ENCODE measurements around the gene IFFO2. TPM values are rescaled to one million over a fixed set of nuclear protein-coding genes. Genes with fewer than 3 reads are reported as not detected.

Gene IFFO2
- total RNA-seq, 2 donors from 2014 or later = 24.8 to 27.7 TPM

DNA sequence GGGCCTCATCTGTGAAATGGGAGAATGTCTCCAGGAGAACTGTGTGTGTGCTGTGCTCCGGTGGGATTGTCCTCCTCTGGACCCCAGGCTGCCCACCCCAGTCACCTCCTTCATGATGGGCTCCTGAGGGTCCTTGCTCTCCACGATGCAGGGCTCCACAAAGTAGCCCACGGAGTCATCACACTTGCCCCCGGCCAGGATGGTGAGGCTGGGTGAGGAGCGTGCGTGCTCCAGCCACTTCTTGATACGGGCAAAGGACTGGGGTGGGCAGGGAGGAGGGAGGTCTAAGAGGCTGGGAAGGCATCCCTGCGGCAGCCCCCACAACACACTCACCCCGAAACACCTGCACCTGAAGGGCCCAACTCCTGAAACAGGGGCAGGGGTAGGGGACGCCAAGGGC is 80.3 kb downstream of the IFFO2 start:
- H3K27me3 ChIP-seq (replicated peaks; ENCODE audit: insufficient read depth) = no peaks in the 10 kb centered on the region
- H3K4me3 ChIP-seq = no peak overlapping the region
- DNase-seq (ENCODE audit: low spot score) (no peak), ATAC-seq (ENCODE audit: insufficient number of reproducible peaks, low FRiP score, low read depth) (no peak)
- H3K9me3 ChIP-seq = no peaks in the 10 kb centered on the region
- no peaks in the 10 kb centered on the region for H3K4me1 ChIP-seq (ENCODE audit: control insufficient read depth in 1 of 2, low read depth in 2 of 2)
- TF ChIP-seq, protein P1, sequence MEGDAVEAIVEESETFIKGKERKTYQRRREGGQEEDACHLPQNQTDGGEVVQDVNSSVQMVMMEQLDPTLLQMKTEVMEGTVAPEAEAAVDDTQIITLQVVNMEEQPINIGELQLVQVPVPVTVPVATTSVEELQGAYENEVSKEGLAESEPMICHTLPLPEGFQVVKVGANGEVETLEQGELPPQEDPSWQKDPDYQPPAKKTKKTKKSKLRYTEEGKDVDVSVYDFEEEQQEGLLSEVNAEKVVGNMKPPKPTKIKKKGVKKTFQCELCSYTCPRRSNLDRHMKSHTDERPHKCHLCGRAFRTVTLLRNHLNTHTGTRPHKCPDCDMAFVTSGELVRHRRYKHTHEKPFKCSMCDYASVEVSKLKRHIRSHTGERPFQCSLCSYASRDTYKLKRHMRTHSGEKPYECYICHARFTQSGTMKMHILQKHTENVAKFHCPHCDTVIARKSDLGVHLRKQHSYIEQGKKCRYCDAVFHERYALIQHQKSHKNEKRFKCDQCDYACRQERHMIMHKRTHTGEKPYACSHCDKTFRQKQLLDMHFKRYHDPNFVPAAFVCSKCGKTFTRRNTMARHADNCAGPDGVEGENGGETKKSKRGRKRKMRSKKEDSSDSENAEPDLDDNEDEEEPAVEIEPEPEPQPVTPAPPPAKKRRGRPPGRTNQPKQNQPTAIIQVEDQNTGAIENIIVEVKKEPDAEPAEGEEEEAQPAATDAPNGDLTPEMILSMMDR (IDR thresholded peaks at IDR 0.05) = no peak
- peaks cover 8% of the 10 kb centered on the region for H3K36me3 ChIP-seq
- no peak overlapping the region for H3K27ac ChIP-seq

DNA sequence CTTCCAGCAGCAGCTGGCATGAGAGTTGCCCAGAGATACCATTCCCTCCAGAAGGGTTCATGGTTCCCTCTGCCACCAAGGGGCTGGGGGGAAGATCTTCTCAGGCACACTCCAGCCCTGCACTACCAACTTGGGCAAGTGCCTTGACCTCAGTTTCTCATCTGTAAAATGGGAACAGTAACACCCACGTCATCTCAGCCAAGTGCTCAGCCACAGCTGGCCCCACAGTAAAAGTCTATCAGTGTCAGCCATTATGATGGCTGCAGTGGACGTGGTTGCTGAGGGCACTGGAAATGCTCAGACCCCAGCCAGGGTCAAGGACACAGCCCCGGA is 80.7 kb downstream of the IFFO2 start:
- TF ChIP-seq, protein P1 (IDR thresholded peaks at IDR 0.05) = no peak
- Histone ChIP-seq H3K27me3 (replicated peaks; ENCODE audit: insufficient read depth) (no peaks in the 10 kb centered on the region), H3K36me3 (peaks cover 8% of the 10 kb centered on the region), H3K27ac (no peak overlapping the region), H3K4me1 (ENCODE audit: control insufficient read depth in 1 of 2, low read depth in 2 of 2) (no peaks in the 10 kb centered on the region), H3K9me3 (no peaks in the 10 kb centered on the region), H3K4me3 (no peak overlapping the region)
- DNase-seq (ENCODE audit: low spot score) (no peak), ATAC-seq (ENCODE audit: insufficient number of reproducible peaks, low FRiP score, low read depth) (no peak)

DNA sequence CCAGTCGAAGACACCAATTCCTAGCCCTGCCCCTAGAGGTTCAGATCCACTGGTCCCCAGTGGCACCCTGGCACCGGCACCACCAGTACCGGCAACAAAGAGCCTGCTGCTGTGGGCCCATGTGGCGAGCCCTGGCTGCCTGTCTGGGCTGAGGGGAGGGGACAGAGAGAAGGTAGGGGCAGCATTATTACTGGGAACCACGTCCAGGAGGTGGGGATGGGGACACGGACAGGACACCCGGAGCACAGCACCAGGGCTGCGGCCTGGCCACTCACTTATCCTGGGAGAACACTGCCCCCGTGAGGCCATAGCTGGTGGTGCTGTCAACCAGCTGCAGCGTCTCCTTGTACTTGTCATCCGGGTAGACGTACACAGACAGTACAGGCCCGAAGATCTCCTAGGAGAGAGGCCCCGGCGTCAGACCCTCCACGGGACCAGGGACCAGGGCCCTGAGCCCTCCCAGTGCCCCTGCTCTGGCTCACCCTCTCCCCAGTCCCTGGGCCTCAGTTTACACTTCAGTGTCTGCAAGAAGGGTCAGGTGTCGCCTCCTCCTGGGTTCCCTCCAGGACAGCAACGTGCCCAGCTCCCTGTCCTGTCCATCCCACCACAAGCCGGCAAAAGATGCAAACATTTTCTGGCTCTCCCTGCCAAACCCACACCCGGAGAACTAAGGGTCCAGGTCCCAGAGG is 81.2 kb downstream of the IFFO2 start:
- no peak for ATAC-seq (ENCODE audit: insufficient number of reproducible peaks, low FRiP score, low read depth)
- Histone ChIP-seq H3K36me3 (peaks cover 8% of the 10 kb centered on the region), H3K27ac (no peak overlapping the region), H3K9me3 (no peaks in the 10 kb centered on the region), H3K4me1 (ENCODE audit: control insufficient read depth in 1 of 2, low read depth in 2 of 2) (no peaks in the 10 kb centered on the region), H3K4me3 (no peak overlapping the region), H3K27me3 (replicated peaks; ENCODE audit: insufficient read depth) (no peaks in the 10 kb centered on the region)
- peak; percentile 28 for DNase-seq (ENCODE audit: low spot score)
- TF ChIP-seq, protein P1 (IDR thresholded peaks at IDR 0.05) = peak; percentile 86

DNA sequence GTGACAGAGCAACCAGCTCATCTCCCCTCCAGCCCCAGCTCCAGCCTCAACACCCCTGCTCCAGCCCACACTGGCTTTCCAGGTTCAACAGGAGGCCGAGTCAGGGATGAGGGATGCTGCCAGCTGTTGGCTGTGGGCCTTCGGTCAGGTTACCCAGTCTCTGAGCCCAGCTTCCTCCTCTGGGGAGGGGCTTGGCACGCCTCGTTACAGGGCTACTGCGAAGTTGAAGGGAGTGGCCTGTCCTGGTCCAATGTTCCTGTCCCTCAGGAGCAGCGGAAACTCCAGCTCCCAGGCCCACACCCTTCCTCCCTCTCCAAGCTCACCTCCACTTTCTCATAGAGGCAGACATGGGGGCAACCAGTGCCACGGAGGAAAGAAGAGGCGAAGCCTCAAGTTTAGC is 81.9 kb downstream of the IFFO2 start:
- H3K27me3 ChIP-seq (replicated peaks; ENCODE audit: insufficient read depth) = no peaks in the 10 kb centered on the region
- no peak overlapping the region for H3K27ac ChIP-seq
- no peaks in the 10 kb centered on the region for H3K4me1 ChIP-seq (ENCODE audit: control insufficient read depth in 1 of 2, low read depth in 2 of 2)
- DNase-seq (ENCODE audit: low spot score) = no peak
- H3K36me3 ChIP-seq = peaks cover 8% of the 10 kb centered on the region
- no peaks in the 10 kb centered on the region for H3K9me3 ChIP-seq
- ATAC-seq (ENCODE audit: insufficient number of reproducible peaks, low FRiP score, low read depth) = no peak
- H3K4me3 ChIP-seq = no peak overlapping the region
- TF ChIP-seq, protein P1 (IDR thresholded peaks at IDR 0.05) = no peak

DNA sequence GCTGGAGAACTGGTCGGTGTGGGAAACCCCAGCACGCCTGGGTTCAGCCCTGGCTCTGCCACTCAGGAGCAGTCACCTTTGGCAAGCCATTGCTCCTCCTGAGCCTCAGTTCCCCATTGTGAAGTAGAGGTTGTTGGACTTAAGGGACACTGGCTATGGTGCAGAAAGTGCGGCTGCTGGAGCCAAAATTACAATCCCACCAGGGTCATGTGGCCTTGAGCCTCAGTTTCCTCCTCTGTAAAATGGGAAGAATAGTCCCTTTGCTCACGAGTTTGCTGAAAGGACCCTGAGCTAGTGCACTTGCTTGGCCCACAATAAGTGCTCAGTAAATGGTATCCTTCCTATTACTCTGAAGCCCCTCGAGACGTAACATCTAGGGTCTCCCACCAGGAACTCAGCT is 82.4 kb downstream of the IFFO2 start:
- Histone ChIP-seq H3K27me3 (replicated peaks; ENCODE audit: insufficient read depth) (no peaks in the 10 kb centered on the region), H3K27ac (no peak overlapping the region), H3K4me1 (ENCODE audit: control insufficient read depth in 1 of 2, low read depth in 2 of 2) (no peaks in the 10 kb centered on the region), H3K36me3 (peaks cover 8% of the 10 kb centered on the region), H3K4me3 (no peak overlapping the region), H3K9me3 (no peaks in the 10 kb centered on the region)
- DNase-seq (ENCODE audit: low spot score) (no peak), ATAC-seq (ENCODE audit: insufficient number of reproducible peaks, low FRiP score, low read depth) (no peak)
- TF ChIP-seq, protein P1 (IDR thresholded peaks at IDR 0.05) = no peak
